Measurements from ENCODE around the gene ZMPSTE24.
"Not testable (repeated sequence)": the region's sequence is repeated elsewhere in the genome, so short reads cannot be mapped to it uniquely, and the experiment has no call there.

ZMPSTE24 gene

DNA sequence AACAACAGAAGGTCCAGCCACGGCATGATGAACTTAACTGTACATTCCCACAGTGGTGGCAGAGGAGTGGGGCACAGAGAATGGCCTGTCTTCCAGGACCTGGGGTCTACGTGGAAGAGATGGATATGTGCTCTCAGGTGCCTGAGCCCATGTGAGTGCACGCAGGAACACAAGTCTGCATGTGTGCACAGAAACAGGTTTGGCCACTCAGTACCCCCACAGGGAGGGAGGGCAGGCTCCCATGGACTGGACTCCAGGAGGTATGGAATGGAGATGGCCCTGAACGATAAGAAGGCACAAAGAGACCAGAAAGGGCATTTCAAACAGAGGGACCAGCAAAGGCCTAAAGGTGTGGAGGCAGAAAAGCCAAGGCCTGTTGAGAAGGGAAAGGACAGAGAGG lies 48.3 kb downstream of the ZMPSTE24 start:
- DNase-seq, result no peak

DNA sequence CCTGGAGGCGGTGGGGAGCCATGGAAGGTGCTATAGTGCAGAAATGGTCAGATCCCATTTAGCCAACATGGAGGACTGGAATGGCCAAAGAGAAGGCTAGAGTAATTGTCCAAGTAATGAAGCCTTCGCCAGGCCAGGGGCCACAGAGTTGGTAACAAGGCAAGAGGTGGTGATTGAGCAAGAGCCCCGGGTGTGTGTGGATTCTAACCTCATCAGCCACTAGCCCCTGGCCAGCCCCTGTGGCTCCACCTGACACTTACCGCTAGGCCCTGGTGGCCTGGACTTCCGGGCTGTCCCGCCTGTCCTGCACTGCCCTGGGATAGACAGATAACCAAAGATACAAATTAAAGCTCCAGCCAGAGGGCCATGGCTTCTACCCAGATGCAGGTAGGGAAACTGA lies 49.1 kb downstream of the ZMPSTE24 start:
- DNase-seq, result no peak

DNA sequence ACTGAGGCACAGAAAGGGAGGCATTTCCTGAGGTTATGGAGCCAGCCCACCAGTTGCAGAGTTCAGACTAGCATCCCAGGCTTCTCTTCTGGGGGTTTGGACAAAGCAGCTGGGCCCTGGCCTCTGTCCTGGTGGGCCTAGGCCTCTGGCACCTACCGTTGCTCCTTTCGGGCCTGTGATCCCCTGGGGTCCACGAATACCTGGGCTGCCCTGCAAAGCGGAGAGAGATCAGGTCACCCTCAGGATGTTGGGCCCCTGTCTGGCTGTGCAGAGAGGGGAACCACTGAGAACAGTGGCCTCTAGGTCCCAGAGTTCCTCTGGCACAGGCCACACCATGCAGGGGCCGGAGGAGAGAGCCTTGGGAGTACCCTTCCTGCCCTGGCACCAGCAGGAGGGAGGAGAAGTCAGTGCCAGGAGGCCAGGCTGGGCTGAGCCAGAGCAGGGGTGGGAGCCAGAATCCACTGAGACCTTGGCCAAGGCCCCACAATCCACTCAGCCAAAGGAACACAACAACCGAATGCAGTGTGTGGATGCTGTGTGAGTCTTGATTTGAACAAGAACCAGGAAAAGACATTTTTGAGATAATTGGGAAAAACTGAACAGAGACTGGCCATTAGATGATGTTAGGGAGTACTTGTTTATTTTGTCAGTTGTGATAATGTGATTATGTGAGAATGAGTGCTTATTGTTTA lies 50.1 kb downstream of the ZMPSTE24 start:
- DNase-seq, result no peak

DNA sequence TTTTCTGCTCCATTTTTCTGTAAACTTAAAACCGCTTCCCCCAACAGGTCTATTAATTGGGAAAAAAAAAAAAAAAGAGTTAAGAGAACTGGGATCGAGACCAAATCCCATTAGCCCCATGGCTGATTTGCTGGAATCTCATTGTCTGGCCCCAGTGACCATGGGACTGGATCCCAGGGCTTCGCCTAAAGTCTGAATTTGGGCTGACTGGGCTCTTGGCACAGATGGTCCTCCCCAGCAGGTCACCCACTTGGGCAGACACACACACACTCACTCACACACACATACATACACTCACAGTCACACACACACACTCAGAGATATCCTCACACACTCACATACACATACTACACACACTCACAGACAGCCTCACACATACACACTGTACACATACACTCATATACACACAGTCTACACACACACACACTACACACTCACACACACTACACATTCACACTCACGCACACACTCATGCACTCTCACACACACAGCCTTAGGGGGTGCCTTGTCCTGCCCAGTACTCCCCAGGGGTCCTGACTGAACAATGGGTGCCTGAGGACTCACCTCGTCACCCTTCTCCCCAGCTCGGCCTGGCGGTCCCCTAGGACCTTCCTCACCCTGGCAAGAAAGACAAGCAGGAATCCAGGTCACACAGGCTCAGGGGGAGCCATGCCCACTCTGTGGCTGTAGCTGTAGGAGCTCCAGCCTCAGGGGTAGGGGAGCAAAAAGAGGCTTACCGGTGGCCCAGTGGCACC lies 51.5 kb downstream of the ZMPSTE24 start:
- no peak for DNase-seq

DNA sequence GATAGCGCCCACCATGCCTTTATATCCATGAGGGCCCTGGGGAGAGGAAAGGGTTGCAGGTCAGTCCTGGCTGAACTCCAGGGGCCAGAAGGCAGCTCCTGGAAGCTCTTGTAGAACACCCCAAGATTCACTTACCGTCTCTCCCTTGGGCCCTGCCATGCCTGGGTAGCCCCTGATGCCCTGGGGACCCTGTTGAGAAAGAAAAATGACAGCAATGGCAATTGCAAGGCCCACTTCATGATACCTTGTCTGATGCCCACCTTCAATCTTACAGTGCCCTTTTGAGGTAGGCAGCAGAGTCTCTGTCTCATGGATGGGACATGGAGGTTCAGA lies 52.1 kb downstream of the ZMPSTE24 start:
- no peak for DNase-seq

DNA sequence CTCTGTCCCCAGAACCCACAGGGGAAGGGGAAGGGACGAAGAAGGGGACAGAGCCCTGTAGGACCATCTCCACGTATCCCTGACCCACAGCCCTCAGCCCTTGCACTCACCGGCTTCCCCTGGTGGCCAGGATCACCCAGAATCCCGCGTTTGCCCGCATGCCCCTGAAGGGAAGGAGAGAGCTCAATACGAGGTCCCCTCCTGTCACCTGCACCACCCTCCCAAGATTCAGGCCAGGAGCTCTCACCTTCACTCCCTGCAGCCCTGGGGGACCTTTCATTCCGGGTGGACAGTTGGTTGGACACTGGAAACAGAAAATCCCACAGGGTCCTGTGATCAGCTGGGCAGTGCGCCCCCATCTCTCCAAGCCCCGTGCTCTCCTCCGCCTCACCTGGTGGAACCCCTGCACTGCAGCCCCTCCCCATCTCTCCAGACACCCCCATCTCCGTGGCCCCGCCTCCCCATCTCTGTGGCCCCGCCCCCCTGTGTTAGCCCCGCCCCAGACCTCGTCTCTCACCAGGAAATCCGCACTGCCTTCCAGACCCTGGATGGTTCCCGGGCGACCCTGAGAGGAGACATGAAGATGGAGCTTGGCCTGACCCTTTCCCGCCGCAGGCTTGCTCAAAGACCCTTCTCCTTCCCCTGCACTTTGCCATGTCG lies 53.1 kb downstream of the ZMPSTE24 start:
- DNase-seq, result no peak

DNA sequence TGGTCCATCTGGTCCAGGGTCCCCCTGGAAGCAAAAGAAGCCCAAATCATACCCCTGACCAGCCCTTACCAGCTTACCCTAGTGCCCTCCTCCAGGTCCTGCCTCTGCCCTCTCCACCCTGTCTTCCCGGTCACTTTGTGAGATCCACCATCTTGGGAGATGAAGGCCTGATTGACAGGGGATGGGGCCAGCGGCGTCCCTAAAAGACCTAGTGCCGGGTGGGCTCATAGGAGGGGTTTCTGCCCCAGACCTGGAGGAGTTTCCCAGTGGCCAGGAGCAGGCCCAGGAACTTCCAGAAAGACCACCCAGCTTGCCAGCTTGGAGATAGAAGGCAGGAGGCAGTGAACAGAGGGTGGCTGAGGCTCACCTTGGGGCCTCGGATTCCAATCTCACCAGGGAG lies 53.7 kb downstream of the ZMPSTE24 start:
- DNase-seq, result no peak

DNA sequence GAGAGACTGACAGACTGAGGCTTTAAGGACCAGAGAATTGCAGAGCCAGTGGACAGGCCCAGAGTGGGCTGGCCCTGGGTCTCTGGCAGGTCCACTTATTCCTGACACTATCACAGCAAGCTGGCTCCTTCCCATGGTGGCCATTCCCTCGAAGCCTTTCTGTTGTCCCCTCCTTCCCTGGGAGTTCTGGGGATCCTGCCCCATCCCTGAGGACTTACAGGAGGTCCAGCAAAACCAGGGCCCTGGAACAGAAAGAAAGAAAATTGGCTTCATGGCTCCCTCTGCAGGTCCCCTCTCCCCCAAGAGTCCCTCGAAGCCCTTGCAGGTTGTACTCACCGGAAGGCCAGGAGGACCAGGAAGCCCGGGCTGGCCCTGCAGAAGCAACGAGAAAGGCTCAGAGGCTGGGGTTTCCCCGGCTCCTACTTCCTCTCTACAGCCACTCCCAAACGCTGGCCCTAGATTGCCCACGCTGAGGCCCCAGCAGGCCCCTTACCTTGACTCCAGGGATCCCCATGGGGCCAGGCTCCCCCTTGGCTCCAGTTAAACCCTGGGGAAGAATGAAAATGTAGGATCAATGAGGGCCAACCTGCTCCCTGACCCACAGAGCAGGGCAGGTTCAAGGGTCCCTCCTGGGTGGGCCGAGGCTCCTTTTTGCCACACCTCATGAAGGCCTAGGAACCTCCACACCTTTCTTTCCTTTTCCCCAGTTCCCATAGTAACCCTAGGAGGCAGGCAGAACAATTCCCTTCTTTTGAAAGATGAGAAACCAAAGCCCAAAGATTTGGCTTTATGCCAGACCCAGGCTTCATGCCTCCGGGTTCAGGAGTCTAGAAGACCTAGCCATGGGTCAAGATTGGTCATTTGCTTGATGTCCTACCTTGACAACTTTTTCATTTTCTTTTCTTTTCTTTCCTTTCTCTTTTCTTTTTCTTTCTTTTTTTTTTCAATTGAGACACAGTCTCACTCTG lies 54.5 kb downstream of the ZMPSTE24 start:
- DNase-seq, result no peak

DNA sequence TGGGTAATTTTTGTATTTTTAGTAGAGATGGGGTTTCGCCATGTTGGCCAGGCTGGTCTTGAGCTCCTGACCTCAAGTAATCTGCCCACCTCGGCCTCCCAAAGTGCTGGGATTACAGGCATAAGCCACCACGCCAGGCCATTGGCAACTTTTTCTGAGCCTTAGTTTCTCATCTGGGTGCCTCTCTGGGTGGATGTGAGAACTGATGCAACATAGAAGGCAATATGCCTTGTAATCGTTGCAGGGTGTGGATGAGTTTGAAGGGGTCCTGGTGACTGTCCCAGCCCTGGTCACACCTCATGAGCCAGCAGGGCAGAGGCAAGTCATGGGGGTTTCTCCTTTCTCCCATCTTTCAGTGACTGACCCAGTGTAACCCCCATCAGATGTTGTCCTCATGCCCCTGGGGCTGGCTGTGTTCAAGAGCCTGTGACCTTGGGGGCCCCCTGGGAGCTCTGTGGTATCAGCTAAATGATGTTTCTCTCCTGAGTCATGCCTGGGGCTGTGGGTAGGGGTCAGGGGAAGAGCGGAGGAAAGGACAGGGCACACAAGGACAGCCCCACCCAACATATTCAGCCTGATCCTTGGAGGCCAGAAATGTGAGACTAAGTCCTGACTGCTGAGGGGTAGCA lies 55.4 kb downstream of the ZMPSTE24 start:
- no peak for DNase-seq

DNA sequence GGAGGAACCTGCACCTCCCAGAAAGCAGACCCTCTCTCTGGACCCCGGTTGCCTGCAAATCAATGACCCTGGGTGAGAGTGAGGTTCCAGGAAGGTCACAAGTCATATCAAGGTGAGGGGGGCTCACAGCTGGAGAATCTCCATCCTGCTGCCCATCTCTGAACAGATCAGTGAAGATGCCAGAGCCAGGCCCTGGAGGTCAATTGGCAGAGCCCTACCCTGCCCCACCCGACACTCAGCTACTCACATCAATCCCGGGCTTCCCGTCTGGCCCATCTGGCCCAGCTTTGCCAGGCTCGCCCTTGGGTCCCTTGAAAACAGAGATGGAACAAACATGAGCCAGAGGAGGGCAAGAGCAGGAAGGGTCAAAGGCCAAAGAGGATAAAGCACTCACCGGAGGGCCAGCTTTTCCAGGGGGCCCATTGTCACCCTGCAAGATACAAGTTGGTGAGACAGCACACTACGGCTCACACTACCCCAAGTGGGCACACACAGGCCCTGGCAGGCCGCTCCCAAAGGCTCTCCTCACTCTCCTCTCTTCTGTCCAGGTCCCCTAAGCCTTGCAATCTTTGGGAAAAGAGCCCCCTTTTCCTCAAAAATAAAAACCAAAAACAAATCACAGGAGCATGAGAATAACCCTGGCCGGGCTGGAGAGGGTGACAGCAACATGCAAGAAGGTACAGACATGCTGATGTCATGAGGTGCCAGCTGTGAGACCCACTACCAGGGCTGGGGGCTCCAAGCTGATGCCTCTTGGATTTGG lies 56.1 kb downstream of the ZMPSTE24 start:
- no peak for DNase-seq

DNA sequence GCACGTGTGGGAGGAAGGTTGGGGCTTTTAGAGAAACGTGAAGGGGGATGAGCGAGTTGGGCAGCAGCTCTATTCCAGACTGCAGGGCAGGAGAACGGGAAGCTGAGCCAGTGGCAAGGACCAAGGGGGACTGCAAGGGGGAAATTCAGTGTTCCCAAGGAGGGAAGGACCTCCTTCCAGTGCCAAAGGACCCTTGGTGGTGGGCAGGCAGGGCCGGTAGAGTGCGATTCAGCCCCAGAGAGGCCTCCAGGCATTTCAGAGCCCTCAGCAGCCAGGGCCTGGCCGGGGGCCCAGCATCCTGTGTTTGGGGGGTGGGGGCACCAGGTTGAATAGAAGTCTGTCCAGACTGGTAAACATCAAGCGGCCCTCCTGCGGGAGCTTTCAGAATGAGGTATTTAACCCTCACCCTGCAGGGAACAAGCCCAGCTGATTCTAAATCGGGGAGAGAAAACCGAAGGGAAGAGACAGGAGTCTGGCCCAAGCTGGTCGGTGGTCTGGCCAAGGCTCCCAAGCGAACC lies 56.7 kb downstream of the ZMPSTE24 start:
- DNase-seq, result peak; percentile 32 to 70

DNA sequence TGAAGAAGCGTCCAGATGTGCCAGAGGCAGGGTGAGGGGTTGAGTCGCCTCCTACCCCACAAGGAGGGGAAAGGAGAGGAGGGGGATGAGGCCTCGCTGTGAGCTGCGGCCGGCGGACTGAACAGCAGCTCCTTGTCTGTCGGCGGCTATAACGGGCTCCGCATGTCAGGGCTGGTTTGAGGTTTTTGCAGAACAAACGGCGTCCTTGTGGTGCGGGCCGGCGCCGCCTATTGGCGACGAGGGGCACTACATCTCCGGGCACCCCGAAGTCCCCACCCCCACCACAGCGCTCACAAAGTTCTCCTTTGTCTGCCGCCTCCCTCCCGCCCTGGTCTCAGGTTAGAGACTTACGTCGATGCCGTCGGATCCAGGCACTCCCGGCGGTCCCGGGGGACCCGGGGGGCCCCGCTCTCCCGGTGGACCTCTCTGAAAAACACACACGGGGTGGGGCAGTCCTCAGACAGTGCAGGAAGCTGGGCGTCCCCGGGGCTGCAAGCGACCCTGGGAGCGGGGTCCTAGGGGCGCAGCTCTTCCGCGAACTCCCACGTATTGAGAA lies 57.3 kb downstream of the ZMPSTE24 start:
- peak; percentile 84 to 87 for DNase-seq

DNA sequence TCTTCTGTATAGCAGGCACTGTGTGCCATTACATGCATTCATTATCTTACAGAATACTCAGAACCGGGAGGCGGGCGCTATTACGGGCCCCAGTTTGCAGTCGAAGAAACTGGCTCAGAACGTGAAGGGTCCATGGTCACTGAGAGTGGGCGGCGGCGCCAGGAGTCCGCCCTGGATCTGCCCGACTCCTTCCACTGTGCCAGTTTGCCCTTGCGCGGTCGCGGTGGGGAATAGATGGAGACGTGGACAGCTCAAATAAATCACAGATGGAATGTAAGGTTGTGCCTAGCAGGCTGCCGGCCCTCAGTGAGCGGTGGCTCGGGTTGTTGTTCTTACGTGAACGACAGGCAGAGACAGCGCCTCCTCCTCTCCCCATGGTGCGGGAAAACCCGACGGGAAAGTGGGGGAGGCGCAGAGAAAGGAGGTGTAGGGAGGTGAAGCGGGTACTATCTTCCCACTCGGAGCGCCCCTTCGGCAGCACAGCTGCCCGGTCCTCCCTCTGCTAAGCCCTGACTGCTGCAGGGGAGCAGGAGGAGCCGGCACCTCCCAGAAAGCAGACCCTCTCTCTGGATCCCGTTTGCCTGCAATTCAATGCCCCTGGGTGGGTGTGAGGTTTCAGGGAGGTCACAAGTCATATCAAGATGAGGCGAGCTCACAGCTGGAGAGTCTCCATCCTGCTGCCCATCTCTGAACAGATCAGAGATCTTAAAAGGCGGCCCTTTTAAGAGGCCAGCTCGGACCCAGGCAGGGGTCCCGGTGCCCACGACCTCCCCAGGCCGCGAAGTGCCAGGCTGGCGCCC lies 58.0 kb downstream of the ZMPSTE24 start:
- peak in 1 of 2 experiments; percentile 39 for DNase-seq

DNA sequence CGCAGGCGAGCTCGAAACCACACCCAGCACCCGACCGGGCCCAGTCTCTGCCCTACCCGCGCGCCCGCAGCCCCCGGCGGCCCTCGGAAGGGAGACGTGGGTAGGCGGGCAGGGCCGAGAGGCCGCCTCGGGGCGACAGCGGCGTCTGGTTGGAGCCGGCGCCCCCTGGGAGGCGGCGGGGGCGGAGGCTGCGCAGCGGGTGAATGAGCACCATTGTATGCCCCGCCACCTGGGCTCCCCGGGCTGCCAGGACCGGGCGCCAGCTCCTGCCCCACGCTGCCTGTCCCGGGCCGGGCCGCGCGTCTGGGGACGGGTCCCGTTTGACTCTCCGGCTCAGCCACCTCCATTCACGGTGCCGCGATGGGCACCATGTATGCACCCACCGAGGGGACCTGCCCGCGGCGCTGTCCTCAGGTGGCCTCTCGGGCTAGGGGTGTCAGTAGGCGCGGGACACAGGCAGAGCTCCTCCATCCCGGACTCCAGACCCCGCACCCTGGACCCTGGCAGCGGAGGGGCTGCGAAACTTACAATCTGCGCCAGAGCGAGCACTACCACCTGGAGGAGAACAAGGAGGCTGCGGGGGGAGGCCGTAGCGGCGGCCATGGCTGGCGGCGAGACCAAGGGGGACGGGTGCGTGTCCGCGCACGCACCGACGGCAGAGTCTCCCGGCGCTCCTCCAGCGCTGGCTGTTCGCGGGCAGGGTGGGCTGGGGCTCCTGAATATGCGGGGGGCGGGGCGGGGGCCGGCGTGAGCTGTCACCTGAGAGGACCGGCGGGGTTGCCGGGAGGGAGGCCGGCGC lies 58.8 kb downstream of the ZMPSTE24 start, which contains the start of gene COL9A2:
Gene COL9A2, minus strand, starts transcription at position 692 of the 799 bp plus-strand sequence. Its CDS starts 89 bp downstream, at position 603.
- peak; percentile 61 to 74 for DNase-seq

DNA sequence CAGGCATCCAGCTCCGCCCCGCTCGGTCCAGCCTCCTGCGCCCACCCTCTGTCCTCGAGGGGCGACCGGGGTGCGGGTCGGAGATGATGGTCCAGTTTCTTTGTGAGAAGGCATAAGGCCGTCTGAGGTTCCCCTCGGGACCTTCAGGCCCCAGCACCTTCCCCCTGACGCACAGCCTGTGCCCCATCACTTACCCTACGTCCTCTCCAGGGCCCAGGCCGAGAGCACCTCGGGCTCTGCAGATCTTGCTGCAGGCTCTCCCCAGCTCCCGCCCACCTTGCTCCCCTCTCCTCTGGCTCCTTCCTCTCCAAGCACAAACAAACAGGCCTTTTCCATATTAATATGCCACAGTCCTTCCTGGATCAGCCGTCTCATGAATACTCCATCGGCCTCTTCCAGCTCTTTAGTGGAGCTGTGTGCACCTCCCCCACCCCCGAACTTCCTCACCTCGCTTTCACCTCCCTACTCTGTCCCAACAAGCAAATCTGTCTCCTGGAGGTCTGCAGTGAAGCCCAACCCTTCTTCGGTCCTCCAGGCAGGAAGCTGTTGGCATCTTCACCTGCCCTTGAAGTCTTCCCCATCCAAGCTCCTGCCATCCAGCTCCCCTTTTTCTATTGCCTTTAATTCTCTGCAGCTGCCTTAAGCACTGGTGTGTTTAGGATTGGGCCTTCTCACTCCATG lies 59.5 kb downstream of the ZMPSTE24 start:
- DNase-seq, result no peak

DNA sequence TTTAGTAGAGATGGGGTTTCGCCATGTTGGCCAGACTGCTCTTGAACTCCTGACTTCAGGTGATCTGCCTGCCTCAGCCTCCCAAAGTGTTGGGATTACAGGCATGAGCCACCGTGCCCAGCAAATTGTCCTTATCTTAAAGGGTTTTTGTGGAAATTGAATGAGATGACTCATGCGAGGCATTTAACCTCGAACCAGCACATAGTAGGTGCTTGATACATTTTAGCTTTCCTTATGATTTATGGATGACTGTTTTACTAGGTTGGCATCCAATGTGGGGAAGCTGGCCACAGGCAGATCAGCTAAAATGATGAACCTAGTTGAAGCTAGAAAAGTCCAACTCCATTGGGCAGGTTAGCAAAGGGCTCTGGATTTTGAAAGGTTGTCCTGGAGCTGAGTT lies 60.4 kb downstream of the ZMPSTE24 start:
- no peak for DNase-seq

DNA sequence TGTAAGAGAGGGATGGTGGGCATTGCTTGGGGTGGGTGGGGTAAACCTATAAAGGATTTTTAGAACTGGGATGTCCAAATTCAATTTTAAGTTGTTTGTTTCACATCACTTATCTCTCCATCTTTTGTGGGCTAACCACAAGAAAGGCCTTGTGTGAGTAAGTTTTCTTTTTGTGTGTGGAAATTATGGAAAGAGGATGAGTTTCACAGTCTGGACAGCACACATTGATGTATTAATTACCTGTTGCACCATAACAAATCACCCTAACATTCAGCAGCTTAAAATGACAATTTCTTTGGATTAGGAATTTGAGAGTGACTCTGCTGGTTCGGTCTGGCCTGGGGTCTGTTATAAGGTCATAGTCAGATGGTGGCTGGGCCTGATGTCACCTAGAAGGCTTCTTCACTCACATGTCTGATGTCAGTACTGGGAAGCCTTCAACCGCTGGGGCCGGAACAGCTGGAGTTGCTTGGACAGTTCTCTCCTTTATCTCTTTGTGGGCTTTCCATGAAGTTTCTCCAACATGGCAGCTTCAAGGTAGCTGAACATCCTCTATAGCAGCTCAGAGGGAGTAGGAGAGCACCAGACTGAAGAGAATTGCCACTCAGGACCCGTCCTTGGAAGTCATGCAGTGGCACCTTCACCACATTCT lies 61.1 kb downstream of the ZMPSTE24 start:
- DNase-seq, result no peak

DNA sequence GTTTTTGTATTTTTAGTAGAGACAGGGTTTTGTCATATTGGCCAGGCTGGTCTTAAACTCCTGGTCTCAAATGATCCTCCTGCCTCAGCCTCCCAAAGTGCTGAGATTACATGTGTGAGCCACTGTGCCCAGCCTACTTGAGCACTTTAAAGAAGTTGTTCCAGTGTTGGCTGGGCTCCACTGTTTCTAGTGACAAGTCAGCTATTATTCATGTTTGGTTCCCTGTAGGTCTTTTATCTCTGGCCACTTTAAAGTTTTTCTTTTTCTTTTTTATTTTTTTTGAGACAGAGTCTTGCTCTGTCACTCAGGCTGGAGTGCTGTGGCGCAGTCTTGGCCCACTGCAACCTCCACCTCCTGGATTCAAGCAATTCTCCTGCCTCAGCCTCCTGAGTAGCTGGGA lies 73.4 kb downstream of the ZMPSTE24 start:
- not testable (repeated sequence) for DNase-seq
